Measurements from ENCODE around the gene FHOD1. TPM values are rescaled to one million over a fixed set of nuclear protein-coding genes. Genes with fewer than 3 reads are reported as not detected.
A peak's percentile ranks its signal among the peaks of the same experiment; 100 is the strongest.

The FHOD1 gene
- total and polyA plus RNA-seq, 9 of the 15 experiments (the other 6 are each of a cell fraction or from before 2014, with no cell fraction given), result 18.7 to 126 (median 32.3) TPM

GRCh38 chr16:67184995-67185650, 62.2 kb downstream of the FHOD1 start (continued):
- peak; percentile 86 for TF ChIP-seq GABPB1 (CRISPR knock-in tag; IDR thresholded peaks at IDR 0.05)
- TF ChIP-seq, protein P1, sequence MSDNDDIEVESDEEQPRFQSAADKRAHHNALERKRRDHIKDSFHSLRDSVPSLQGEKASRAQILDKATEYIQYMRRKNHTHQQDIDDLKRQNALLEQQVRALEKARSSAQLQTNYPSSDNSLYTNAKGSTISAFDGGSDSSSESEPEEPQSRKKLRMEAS (CRISPR knock-in tag; IDR thresholded peaks at IDR 0.05), result peak; percentile 95
- TF ChIP-seq, protein P2, sequence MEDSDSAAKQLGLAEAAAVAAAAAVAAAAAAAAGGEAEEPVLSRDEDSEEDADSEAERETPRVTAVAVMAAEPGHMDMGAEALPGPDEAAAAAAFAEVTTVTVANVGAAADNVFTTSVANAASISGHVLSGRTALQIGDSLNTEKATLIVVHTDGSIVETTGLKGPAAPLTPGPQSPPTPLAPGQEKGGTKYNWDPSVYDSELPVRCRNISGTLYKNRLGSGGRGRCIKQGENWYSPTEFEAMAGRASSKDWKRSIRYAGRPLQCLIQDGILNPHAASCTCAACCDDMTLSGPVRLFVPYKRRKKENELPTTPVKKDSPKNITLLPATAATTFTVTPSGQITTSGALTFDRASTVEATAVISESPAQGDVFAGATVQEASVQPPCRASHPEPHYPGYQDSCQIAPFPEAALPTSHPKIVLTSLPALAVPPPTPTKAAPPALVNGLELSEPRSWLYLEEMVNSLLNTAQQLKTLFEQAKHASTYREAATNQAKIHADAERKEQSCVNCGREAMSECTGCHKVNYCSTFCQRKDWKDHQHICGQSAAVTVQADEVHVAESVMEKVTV (CRISPR knock-in tag; IDR thresholded peaks at IDR 0.05), result peak; percentile 70
- no peak for TF ChIP-seq MCM7 (IDR thresholded peaks at IDR 0.05)
- peak; percentile 30; the same call in 1 of the 2 replicates for TF ChIP-seq NFIC (IDR thresholded peaks at IDR 0.05)
- TF ChIP-seq NR3C1 (CRISPR knock-in tag; IDR thresholded peaks at IDR 0.05), result peak; percentile 87; the same call in 1 of the 2 replicates
- TF ChIP-seq IFI16 (CRISPR knock-in tag; IDR thresholded peaks at IDR 0.05), result no peak
- peak in 1 of 2 experiments; percentile 84; a peak in 1 of 4 replicates for TF ChIP-seq SRF (CRISPR knock-in tag; IDR thresholded peaks at IDR 0.05)
- TF ChIP-seq TCF7 (IDR thresholded peaks at IDR 0.05; ENCODE audit: borderline replicate concordance), result 0 out of 2 replicates have a peak, but pooled peaks have one; percentile 26
- TF ChIP-seq ARID1B (IDR thresholded peaks at IDR 0.05), result peak; percentile 29; the same call in 1 of the 2 replicates
- peak; percentile 53; the same call in 1 of the 2 replicates for TF ChIP-seq TCF3 (CRISPR knock-in tag; IDR thresholded peaks at IDR 0.05)
- TF ChIP-seq ESRRA (IDR thresholded peaks at IDR 0.05; ENCODE audit: borderline replicate concordance, low read depth), result peak; percentile 55; the same call in 1 of the 2 replicates
- TF ChIP-seq CBFA2T2 (conservative IDR thresholded peaks at IDR 0.05), result no peak
- peak; percentile 30 for TF ChIP-seq ZFP36 (IDR thresholded peaks at IDR 0.05; ENCODE audit: low read depth, low read length, partially characterized antibody)
- TF ChIP-seq XRCC5 (IDR thresholded peaks at IDR 0.05; ENCODE audit: low read depth, low read length), result peak; percentile 93
- TF ChIP-seq ILK (tag; IDR thresholded peaks at IDR 0.05; ENCODE audit: borderline replicate concordance, low read depth), result no peak
- TF ChIP-seq CTBP1 (IDR thresholded peaks at IDR 0.05; ENCODE audit: borderline replicate concordance), result peak; percentile 83; the same call in 1 of the 2 replicates
- TF ChIP-seq HDAC2 (IDR thresholded peaks at IDR 0.05), result peak; percentile 68; the same call in 1 of the 2 replicates
- TF ChIP-seq HCFC1 (IDR thresholded peaks at IDR 0.05; ENCODE audit: low read depth, low read length), result peak; percentile 55
- TF ChIP-seq, protein P3, sequence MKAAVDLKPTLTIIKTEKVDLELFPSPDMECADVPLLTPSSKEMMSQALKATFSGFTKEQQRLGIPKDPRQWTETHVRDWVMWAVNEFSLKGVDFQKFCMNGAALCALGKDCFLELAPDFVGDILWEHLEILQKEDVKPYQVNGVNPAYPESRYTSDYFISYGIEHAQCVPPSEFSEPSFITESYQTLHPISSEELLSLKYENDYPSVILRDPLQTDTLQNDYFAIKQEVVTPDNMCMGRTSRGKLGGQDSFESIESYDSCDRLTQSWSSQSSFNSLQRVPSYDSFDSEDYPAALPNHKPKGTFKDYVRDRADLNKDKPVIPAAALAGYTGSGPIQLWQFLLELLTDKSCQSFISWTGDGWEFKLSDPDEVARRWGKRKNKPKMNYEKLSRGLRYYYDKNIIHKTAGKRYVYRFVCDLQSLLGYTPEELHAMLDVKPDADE (conservative IDR thresholded peaks at IDR 0.05; ENCODE audit: control insufficient read depth, low read depth, low read length), result peak; percentile 58; the same call in 1 of the 2 replicates
- TF ChIP-seq HDAC8 (tag; IDR thresholded peaks at IDR 0.05), result no peak
- TF ChIP-seq TOE1 (IDR thresholded peaks at IDR 0.05; ENCODE audit: borderline replicate concordance), result 0 out of 2 replicates have a peak, but pooled peaks have one; percentile 31
- TF ChIP-seq TOE1 (CRISPR knock-in tag; IDR thresholded peaks at IDR 0.05; ENCODE audit: borderline replicate concordance, low read depth), result peak; percentile 96; the same call in 1 of the 2 replicates
- TF ChIP-seq HIVEP1 (CRISPR knock-in tag; IDR thresholded peaks at IDR 0.05), result no peak
- TF ChIP-seq PRMT5 (CRISPR knock-in tag; IDR thresholded peaks at IDR 0.05), result peak; percentile 88
- TF ChIP-seq CBX5 (IDR thresholded peaks at IDR 0.05; ENCODE audit: borderline replicate concordance, low read depth), result 0 out of 2 replicates have a peak, but pooled peaks have one; percentile 39
- peak in 1 of 2 experiments; percentile 19; a peak in 1 of 4 replicates for TF ChIP-seq NONO (IDR thresholded peaks at IDR 0.05; ENCODE audit: low read depth in 2 of 2, low read length in 1 of 2)
- TF ChIP-seq LCOR (CRISPR knock-in tag; IDR thresholded peaks at IDR 0.05), result peak; percentile 94

Data from K562 (cell line).